ENCODE measurements around the gene PCNX1. TPM values are rescaled to one million over a fixed set of nuclear protein-coding genes. Genes with fewer than 3 reads are reported as not detected.
"Not testable (repeated sequence)": the region's sequence is repeated elsewhere in the genome, so short reads cannot be mapped to it uniquely, and the experiment has no call there.

PCNX1 gene
- total RNA-seq, 1 donor from 2014 or later: 62.5 TPM

GRCh38 chr14:71062581-71063303 lies 155.5 kb downstream of the PCNX1 start:
- H3K9me3 Mint-ChIP-seq (ENCODE audit: unreplicated experiment): no peaks in the 10 kb centered on the region
- H3K27ac Mint-ChIP-seq (ENCODE audit: unreplicated experiment): no peak overlapping the region
- no peak for TF ChIP-seq CTCF (IDR thresholded peaks at IDR 0.05; ENCODE audit: partially characterized antibody, unreplicated experiment)
- peaks cover 15% of the 10 kb centered on the region for H3K36me3 Mint-ChIP-seq (ENCODE audit: unreplicated experiment)
- DNase-seq: no peak
- no peaks in the 10 kb centered on the region for H3K4me1 Mint-ChIP-seq (ENCODE audit: low read depth, unreplicated experiment)
- no peak overlapping the region for H3K4me3 Mint-ChIP-seq (ENCODE audit: unreplicated experiment)
- H3K27me3 Mint-ChIP-seq (ENCODE audit: unreplicated experiment): peaks cover 5% of the 10 kb centered on the region

DNA sequence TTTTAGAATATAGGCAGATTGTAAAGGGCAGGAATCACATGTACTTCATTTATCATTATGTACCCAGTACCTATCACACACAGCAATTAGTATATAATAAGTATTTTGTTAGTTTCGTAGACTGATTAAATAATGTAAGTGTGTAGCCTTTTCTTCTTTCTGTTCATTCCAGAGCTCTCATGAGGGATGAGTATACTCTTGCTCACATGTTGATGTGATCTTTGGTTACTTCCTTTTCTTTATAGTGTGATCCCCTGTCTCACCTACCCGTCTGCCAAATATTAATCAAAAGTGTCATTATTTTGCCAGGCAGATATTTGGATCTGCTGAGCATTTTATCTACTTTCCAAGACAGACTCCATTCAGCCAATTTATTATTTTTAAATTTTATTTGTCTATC lies 156.1 kb downstream of the PCNX1 start:
- no peaks in the 10 kb centered on the region for H3K4me1 Mint-ChIP-seq (ENCODE audit: low read depth, unreplicated experiment)
- no peak overlapping the region for H3K27ac Mint-ChIP-seq (ENCODE audit: unreplicated experiment)
- peaks cover 5% of the 10 kb centered on the region for H3K27me3 Mint-ChIP-seq (ENCODE audit: unreplicated experiment)
- H3K9me3 Mint-ChIP-seq (ENCODE audit: unreplicated experiment): no peaks in the 10 kb centered on the region
- no peak for DNase-seq
- peaks cover 15% of the 10 kb centered on the region for H3K36me3 Mint-ChIP-seq (ENCODE audit: unreplicated experiment)
- TF ChIP-seq CTCF (IDR thresholded peaks at IDR 0.05; ENCODE audit: partially characterized antibody, unreplicated experiment): no peak
- H3K4me3 Mint-ChIP-seq (ENCODE audit: unreplicated experiment): no peak overlapping the region

DNA sequence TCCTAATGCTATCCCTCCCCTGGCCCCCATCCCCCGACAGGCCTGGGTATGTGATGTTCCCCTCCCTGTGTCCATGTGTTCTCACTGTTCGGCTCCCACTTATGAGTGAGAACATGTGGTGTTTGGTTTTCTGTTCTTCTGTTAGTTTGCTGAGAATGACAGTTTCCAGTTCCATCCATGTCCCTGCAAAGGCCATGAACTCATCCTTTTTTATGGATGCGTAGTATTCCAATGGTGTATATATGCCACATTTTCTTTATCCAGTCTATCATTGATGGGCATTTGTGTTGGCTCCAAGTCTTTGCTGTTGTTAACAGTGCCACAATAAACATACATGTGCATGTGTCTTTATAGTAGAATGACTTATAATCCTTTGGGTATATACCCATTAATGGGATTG lies 157.5 kb downstream of the PCNX1 start:
- DNase-seq; H3K9me3 Mint-ChIP-seq (ENCODE audit: unreplicated experiment); H3K4me1 Mint-ChIP-seq (ENCODE audit: low read depth, unreplicated experiment); H3K27ac Mint-ChIP-seq (ENCODE audit: unreplicated experiment); H3K4me3 Mint-ChIP-seq (ENCODE audit: unreplicated experiment); H3K27me3 Mint-ChIP-seq (ENCODE audit: unreplicated experiment): not testable (repeated sequence)
- peaks cover 15% of the 10 kb centered on the region for H3K36me3 Mint-ChIP-seq (ENCODE audit: unreplicated experiment)

DNA sequence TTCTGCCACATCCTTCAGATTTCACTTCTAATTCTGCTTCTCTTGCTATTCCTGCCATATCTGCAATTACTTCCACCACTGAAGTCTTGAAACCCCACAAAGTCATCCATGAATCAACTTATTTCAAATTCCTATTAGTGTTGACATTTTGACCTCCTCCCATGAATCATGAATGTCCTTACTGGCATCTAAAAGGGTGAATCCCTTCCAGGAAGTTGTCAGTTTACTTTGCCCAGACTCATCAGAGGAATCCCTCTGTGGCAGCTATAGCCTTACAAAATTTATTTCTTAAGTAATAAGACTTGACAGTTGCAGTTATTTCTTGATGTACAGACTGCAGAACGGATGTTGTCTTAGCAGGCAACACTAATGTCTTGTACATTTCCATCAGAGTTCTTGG lies 162.9 kb downstream of the PCNX1 start:
- no peak overlapping the region for H3K4me3 Mint-ChIP-seq (ENCODE audit: unreplicated experiment)
- no peak overlapping the region for H3K27ac Mint-ChIP-seq (ENCODE audit: unreplicated experiment)
- H3K4me1 Mint-ChIP-seq (ENCODE audit: low read depth, unreplicated experiment): no peaks in the 10 kb centered on the region
- H3K27me3 Mint-ChIP-seq (ENCODE audit: unreplicated experiment): peaks cover 2% of the 10 kb centered on the region
- TF ChIP-seq CTCF (IDR thresholded peaks at IDR 0.05; ENCODE audit: partially characterized antibody, unreplicated experiment): no peak
- H3K9me3 Mint-ChIP-seq (ENCODE audit: unreplicated experiment): no peaks in the 10 kb centered on the region
- peaks cover 17% of the 10 kb centered on the region for H3K36me3 Mint-ChIP-seq (ENCODE audit: unreplicated experiment)
- no peak for DNase-seq

DNA sequence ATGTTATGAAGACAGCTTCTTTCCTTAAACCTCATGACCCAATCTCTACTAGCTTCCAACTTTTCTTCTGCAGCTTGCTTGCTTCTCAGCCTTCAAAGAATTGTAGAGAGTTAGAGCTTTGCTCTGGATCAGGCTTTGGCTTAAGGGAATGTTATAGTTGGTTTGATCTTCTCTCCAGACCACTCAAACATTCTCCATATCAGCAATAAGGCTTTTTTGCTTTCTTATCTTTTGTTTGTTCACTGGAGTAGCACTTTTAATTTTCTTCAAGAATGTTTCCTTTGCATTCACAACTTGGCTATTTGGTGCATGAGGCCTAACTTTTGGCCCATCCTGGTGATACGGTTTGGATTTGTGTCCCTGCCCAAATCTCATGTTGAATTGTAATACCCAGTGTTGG lies 163.8 kb downstream of the PCNX1 start:
- Mint-ChIP-seq H3K4me3 (ENCODE audit: unreplicated experiment) (no peak overlapping the region), H3K27ac (ENCODE audit: unreplicated experiment) (no peak overlapping the region), H3K4me1 (ENCODE audit: low read depth, unreplicated experiment) (no peaks in the 10 kb centered on the region), H3K36me3 (ENCODE audit: unreplicated experiment) (peaks cover 11% of the 10 kb centered on the region), H3K27me3 (ENCODE audit: unreplicated experiment) (peaks cover 2% of the 10 kb centered on the region), H3K9me3 (ENCODE audit: unreplicated experiment) (no peaks in the 10 kb centered on the region)
- no peak for TF ChIP-seq CTCF (IDR thresholded peaks at IDR 0.05; ENCODE audit: partially characterized antibody, unreplicated experiment)
- DNase-seq: no peak
